Activated CD8-positive, alpha-beta memory T cell treated with anti-CD3 and anti-CD28 coated beads for 4 hours (primary cell): Measurements from ENCODE around the gene ESYT1.

Source experiments
- DNase-seq, 2 donors: peaks; one replicate each; pipeline ENCODE4 v3.0.0-alpha.2; 2020; ENCODE audit warnings: low read depth in 2 of 2

ESYT1 gene

GRCh38 chr12:56188131-56188777 is 60.2 kb downstream of the ESYT1 start:
- no peak for DNase-seq

GRCh38 chr12:56188778-56189098 is 60.7 kb downstream of the ESYT1 start:
- no peak for DNase-seq

DNA sequence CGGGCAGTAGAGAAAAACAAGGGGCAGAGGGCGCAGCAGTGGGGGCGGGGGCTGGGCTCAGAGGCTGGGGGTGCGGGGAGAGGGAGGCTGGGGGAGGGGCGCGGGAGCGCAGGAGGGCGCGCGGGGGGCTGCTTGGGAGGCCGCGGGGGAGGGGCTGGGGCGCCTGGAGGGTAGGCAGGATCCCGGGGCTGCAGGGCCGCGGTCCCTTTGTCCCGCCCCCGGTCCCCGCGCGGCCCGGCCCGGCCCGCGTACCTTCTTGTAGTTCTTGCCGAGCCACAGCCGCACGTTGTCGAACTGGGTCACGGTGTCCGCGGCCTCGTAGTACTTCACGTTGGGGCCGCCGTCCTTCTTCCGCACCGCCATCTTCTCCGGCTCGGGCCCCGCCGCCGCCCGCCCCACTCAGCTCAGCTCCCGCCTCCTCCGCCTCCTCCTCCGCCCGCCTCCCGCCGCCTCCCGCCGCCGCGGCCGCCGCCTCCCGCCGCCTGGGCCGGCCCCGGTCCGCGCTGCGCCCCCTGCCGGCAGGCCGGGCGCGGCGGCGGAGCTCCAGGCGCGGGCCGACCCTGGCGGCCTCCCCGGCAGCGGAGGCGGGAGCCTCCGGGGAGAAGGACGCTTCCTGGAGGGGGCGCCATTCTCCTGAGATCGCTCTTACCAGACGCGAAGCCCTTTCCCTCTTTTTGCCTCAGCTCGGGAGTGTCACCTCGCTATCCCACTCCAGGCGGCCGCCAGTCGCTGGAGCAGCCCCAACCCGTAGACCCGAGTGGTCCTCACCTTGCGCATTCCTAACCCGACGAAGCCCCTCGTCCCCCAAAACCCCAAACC is 61.2 kb downstream of the ESYT1 start, which contains the start of gene SMARCC2:
Gene SMARCC2 (minus strand): TSS at position 385 of the 819 bp plus-strand sequence. CDS start 22 bp downstream, at position 363.
- peak; percentile 65 to 71 for DNase-seq

- peak; percentile 50 to 60 for DNase-seq
Observed at GRCh38 chr12:56189918-56190694, 62.0 kb downstream of the ESYT1 start.

GRCh38 chr12:56190695-56191155 is 62.7 kb downstream of the ESYT1 start:
- no peak for DNase-seq

DNA sequence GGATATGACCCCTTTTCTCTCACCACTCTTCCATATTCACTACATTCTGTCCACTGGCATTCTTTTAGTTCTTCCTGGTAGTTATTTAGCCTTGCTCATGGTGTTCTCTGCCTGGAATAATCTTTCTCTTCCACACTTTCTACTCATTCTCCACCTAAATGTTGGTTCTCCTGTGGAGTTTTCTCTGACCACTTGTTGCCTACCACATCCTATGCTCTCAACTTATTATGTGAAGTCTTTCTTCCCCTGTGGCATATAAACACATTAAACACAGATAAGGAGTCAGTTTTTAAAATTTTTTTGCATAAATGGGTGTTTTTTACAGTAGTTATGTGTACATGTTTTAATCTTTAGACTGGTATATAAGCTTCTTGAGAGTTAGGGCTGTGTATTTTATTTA is 64.5 kb downstream of the ESYT1 start:
- DNase-seq = no peak

- peak; percentile 44 to 55 for DNase-seq
Observed at GRCh38 chr12:56193025-56193578, 65.0 kb downstream of the ESYT1 start.
